ENCODE measurements around the gene CCDC127.
"Not testable (repeated sequence)": the region's sequence is repeated elsewhere in the genome, so short reads cannot be mapped to it uniquely, and the experiment has no call there.

The CCDC127 gene

GRCh38 chr5:169728-170094 is 48.2 kb downstream of the CCDC127 start:
- no peak for DNase-seq

DNA sequence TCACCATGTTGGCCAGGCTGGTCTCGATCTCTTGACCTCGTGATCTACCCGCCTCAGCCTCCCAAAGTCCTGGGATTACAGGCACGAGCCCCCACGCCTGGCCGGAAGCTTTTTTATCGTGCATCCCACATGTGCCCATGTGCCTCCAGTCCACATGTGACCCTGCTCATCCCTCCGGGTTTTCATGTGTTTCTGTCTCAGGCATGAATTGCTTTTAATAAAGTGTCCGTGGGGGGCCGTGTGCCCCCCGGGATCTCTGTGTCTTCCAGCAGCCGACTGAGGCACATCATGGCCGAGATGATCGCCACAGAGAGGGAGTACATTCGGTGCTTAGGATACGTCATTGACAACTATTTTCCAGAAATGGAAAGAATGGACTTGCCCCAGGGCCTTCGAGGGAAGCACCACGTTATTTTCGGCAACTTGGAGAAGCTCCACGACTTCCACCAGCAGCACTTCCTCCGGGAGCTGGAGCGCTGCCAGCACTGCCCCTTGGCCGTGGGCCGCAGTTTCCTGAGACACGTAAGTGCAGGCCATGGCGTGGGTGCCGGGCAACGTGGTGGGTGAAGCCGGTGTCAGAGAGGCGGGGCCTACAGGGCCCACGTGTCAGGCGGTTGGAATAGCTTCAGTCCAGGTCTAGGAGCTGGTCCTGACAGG is 48.8 kb downstream of the CCDC127 start:
- DNase-seq: no peak

DNA sequence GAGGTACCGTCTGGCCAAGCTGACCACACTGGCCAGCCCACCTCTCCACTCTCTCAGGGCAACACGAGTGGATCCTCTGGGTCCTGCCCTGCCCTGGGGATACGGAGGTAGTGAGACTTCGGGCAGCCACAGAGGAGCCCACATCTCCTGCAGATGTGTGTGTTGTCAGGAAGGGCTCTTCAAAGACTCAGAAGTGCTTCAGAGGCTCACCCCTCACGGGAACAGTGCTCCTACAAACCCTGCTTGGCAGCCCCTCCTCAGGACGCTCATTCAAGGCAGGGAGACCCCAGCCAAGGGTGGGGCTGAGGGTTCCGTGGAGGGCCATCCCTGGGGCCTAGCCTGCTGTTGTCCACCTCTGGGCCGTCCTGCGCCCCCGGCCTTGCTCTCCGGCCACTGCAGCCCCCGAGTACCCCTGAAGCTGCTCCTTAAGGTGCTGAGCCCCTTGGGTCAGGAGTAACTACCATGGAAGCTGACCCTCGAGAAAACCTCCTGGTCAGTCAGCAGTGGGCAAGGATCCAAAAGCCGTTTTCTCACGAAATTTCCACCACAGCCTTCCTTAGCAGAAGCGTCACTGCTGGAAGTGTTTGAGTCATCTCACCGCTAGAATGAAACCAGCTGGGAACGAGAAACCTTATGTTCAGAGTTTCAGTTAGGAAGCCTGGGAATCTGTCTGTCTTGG is 49.8 kb downstream of the CCDC127 start:
- no peak for DNase-seq

GRCh38 chr5:167511-167910 is 50.4 kb downstream of the CCDC127 start:
- no peak for DNase-seq

DNA sequence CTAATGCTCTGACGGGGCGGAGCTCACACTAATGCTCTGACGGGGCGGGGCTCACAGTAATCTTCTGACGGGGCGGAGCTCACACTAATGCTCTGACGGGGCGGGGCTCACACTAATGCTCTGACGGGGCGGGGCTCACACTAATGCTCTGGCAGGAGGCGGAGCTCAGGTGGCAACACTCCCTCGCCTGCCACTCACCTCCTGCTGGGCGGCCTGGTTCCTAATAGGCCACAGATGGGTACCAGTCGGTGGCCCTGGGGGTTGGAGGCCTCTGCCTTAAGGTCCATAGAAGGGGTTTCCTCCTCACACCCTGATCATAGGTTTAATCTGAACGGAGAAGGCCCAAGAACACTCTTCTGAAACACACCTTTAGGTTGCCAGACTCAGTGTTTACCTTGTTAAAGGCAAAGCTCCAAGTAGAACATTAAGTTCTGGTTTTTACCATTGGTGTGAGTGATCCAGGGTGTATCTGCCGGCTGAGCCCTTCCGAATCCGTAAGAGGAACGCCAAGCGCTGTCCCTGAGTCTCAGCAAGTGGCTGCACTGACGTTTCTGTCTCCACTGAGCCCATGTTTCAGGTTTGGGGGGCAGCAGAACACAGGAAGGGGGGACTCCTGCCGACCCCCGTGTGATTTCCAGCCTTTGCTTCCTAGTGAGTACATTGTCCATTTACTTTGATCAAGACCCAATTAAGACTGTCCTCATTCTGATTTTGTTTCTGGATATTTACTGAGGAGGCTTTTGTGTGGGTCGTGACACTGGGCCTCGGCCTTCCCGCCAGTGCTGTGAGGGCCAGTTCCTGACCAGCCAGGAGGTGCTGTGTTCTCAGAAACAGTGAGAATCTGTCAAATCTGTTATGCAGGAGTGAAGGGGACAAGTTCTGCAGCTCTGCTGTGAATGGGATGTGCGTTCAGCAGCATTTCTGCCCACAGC is 51.2 kb downstream of the CCDC127 start:
- no peak for DNase-seq

DNA sequence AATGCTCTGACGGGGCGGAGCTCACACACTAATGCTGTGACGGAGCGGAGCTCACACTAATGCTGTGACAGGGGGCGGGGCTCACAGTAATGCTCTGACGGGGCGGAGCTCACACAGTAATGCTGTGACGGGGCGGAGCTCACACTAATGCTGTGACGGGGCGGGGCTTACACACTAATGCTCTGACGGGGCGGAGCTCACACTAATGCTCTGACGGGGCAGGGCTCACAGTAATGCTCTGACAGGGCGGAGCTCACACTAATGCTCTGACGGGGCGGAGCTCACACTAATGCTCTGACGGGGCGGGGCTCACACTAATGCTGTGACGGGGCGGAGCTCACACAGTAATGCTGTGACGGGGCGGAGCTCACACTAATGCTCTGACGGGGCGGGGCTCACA is 53.2 kb downstream of the CCDC127 start:
- DNase-seq: not testable (repeated sequence)

DNA sequence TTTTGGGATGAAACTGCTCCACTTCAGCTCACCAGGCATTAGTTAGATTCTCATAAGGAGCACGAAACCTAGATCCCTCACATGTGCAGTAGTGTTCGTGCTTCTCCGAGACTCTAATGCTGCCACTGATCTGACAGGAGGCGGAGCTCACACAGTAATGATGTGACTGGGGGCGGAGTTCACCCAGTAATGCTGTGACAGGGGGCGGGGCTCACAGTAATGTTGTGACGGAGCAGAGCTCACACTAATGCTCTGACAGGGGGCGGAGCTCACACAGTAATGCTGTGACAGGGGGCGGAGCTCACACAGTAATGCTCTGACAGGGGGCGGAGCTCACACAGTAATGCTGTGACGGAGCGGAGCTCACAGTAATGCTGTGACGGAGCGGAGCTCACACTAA is 53.7 kb downstream of the CCDC127 start:
- no peak for DNase-seq

GRCh38 chr5:163841-164240 is 54.1 kb downstream of the CCDC127 start:
- DNase-seq: no peak

GRCh38 chr5:163338-163620 is 54.7 kb downstream of the CCDC127 start:
- DNase-seq: no peak

- DNase-seq: no peak
These were observed 55.2 kb downstream of the CCDC127 start for GRCh38 chr5:162565-163337.

- no peak for DNase-seq
These were observed 55.8 kb downstream of the CCDC127 start for GRCh38 chr5:162190-162564.

DNA sequence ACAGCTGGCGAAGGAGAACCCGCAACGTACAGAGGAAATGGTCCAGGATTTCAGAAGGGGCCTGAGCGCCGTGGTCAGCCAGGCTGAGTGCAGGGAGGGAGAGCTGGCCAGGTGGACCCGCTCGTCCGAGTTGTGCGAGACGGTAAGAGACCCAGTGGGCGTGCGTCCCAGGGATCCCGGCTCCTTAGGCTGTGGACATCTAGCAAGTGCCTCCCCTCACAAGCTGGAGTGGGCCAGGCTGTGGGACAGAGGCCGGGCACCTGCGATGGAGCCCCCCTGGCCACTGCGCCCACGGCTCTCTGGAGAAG is 56.2 kb downstream of the CCDC127 start:
- no peak for DNase-seq

DNA sequence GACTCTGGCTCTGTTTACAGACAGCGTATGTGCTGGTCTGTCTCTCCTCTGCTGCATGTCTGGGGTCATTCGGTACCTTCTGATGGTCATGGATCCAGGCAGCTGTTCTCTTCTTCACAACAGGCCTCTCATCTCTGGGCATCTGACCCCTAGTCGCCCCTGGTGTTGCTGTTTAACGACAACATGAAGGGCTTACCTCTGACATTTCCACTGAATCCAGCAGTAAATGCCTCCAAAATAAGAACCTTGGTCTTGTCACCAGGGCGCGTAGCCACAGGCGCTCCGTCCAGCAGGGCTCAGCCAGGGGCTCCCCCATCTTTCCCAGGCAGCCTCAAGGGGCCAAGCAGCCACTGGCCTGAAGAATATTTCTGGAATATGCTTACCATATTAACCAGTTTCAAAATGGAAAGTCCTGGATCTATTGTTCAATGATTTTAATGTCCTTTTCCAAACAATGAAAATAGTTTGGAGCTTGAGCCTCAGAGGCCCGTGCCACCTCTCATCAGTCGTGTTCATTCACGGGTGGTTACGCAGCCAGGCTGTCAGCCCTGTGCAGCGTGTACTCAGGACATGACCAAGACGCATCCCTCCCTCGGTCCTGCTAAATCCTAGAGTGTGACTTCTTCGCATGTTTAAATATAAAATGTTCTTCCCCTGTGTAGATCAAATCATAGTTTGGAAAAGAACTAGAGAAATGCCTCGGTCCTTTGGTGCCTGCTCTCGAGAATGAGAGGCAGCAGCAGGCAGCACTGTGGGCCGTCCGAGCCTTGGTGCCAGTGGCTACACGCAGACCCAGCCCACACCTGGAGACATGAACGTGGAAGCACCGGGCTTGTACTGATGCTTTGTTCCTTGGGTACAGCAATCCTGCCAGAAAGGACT is 56.8 kb downstream of the CCDC127 start:
- no peak for DNase-seq

GRCh38 chr5:160173-160510 is 57.8 kb downstream of the CCDC127 start:
- DNase-seq: no peak

DNA sequence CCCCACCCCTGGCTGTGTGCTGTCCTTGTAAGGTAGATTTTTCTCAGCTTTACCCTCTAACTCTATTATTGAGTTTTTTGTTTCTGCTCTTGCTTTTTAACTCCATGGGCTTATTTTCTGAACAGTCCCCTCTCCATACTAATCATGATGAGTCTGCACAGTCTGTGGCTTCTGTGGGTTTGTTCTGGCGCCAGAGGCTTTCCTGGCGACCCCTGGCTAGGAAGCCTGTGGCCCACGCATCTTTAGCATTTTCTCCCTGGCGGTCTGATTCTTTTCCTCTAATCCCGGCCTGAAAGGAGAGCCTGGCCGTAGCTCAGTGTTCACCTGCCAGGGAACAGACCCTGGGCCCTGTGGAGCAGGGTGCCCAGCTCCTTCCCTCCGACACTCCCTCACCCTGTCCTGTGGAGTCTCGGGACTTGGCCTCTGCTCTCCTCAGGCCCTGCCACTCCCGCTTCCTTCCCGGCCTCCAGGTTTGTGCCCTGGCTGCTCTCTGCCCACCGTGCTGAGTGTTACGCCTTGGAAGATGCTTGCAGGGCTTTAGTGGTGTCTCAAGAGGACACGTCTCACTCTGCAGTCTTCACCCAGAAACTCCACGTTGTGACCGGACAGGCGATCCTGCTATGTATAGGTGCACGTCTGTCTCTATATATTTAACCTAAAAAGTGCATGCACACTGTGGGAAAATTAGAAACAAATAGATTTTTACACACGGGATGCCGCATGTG is 58.3 kb downstream of the CCDC127 start:
- DNase-seq: no peak

DNA sequence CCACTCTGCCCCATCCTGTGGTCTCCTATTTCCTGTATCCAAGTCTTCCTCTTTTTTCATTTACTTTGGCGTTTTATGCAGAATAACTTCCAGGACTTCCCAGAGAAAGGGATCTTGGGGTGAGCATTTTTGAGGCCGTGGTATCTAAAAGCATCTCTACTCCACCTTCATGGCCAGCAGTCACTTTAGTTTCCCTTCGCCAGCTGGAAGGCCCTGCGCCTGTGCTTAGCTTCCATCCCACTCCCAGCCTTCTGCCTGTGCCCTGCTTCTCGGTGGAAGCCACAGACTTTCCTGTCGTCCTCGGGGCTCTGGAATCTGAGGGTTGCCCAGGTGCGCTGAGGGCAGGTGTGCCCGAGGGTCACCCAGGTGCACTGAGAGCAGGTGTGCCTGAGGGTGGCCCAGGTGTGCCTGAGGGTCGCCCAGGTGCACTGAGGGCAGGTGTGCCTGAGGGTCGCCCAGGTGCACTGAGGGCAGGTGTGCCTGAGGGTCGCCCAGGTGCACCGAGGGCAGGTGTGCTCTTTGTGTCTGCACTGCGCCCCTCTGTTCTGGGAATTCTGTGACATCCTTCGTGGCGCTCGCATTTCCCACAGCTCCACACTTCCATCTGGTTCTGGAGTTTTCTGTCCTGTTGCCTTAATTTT is 59.0 kb downstream of the CCDC127 start:
- no peak for DNase-seq

DNA sequence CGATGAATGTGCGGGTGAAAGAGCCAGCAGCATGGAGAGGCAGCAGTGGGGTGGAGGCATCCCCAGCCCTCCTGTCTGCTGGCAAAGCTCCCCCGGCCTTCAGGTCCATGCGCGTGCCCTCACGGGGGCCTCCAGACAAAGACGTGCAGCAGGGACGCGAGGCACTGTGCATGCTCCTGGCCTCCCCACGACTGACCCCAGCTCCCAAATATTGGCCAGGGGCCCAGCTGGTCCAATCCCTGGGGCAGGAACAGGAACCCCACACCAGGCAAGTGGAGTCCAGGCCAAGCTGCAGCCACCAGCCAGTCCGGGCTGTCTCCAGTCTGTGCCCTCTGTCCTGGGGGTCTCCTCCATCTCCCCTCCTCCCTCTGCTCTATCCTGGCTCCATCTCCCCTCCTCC is 60.2 kb downstream of the CCDC127 start:
- no peak for DNase-seq

GRCh38 chr5:157126-157715 is 60.7 kb downstream of the CCDC127 start:
- DNase-seq: no peak

GRCh38 chr5:156411-157072 is 61.4 kb downstream of the CCDC127 start:
- DNase-seq: no peak

DNA sequence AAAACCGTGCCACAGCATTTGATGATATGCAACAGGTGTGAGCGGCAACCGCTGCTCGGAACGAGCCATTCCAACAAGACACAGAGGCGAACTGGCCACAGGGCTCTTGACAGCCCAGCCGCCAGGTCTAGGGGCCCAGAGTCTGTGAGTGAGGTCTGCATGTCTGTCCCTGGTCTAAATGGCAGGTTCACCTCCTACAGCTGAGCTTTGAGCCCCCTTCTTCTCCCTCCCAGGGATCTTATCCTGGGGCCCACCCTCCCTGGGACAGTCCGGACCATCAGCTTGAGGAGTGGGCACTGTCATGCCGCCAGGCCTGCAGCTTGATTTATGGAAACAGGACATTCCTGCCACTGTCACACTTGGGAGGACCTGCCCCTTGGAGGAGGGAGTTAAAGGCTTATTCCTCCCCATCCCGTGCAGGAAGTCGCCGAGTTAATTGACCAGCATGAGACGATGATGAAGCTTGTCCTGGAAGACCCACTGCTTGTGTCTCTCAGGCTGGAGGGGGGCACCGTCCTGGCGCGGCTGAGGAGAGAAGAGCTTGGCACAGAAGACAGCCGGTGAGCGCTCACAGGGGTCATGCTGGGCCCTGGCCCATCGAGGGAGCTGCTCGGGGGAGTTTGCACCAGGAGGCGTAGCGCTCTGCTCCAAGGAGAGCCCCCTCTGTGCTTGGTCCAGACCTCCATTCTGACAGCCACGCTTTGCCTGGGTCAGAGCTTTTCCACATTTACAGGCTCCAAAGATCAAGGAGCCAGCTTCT is 62.1 kb downstream of the CCDC127 start:
- no peak for DNase-seq
